ENCODE measurements around the gene ROPN1L.

- TF ChIP-seq, protein P1, sequence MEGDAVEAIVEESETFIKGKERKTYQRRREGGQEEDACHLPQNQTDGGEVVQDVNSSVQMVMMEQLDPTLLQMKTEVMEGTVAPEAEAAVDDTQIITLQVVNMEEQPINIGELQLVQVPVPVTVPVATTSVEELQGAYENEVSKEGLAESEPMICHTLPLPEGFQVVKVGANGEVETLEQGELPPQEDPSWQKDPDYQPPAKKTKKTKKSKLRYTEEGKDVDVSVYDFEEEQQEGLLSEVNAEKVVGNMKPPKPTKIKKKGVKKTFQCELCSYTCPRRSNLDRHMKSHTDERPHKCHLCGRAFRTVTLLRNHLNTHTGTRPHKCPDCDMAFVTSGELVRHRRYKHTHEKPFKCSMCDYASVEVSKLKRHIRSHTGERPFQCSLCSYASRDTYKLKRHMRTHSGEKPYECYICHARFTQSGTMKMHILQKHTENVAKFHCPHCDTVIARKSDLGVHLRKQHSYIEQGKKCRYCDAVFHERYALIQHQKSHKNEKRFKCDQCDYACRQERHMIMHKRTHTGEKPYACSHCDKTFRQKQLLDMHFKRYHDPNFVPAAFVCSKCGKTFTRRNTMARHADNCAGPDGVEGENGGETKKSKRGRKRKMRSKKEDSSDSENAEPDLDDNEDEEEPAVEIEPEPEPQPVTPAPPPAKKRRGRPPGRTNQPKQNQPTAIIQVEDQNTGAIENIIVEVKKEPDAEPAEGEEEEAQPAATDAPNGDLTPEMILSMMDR (IDR thresholded peaks at IDR 0.05): no peak
- no peak for TF ChIP-seq POLR2A (IDR thresholded peaks at IDR 0.05)
Measured at GRCh38 chr5:10440367-10440990, 1.2 kb upstream of the ROPN1L start.

Measured in lower leg skin (tissue), 3 donors.